Fibroblast of villous mesenchyme (primary cell): Measurements from ENCODE around the gene C12orf54. TPM values are rescaled to one million over a fixed set of nuclear protein-coding genes. Genes with fewer than 3 reads are reported as not detected.
A peak's percentile ranks its signal among the peaks of the same experiment; 100 is the strongest.
"Not testable (repeated sequence)": the region's sequence is repeated elsewhere in the genome, so short reads cannot be mapped to it uniquely, and the experiment has no call there.

ENCODE experiments used
- DNase-seq: peaks from one replicate; pipeline ENCODE4 v3.0.0-alpha.2; 2010; ENCODE audit warnings: low read depth
- H3K4me3 ChIP-seq: 2 replicates; pipeline ENCODE4 v1.5.1; 2011; ENCODE audit warnings: low read depth, mild to moderate bottlenecking, low read length
- CTCF ChIP-seq: IDR thresholded peaks from 2 replicates; pipeline ENCODE4 v1.5.1; 2012; ENCODE audit warnings: low read depth, mild to moderate bottlenecking, low read length; ENCODE audit not compliant: insufficient read depth
- total RNA-seq: library from RNA; depleted of rRNA; stranded (reverse); fragments of >200 nt; gene quantifications from 2 replicates; pipeline ENCODE4 v1.2.3, GENCODE V29; 2012

C12orf54 gene
- total RNA-seq, 1 donor = not detected

GRCh38 chr12:48482930-48483329, 632 bp downstream of the C12orf54 start:
- no peak for DNase-seq
- TF ChIP-seq CTCF = no peak
- no peak overlapping the region for H3K4me3 ChIP-seq

- H3K4me3 ChIP-seq = no peak overlapping the region
- no peak for TF ChIP-seq CTCF
- no peak for DNase-seq
Measured at GRCh38 chr12:48486261-48486660, 4.0 kb downstream of the C12orf54 start.

- H3K4me3 ChIP-seq = no peak overlapping the region
- no peak for TF ChIP-seq CTCF
Measured at GRCh38 chr12:48486679-48487078, 4.4 kb downstream of the C12orf54 start.

GRCh38 chr12:48489012-48489411, 6.7 kb downstream of the C12orf54 start:
- H3K4me3 ChIP-seq = no peak overlapping the region
- DNase-seq = peak; percentile 39
- no peak for TF ChIP-seq CTCF

More at GRCh38 chr12:48486679-48487078, 4.4 kb downstream of the C12orf54 start:
- DNase-seq = no peak

- not testable (repeated sequence) for DNase-seq, H3K4me3 ChIP-seq
Measured at GRCh38 chr12:48489456-48489855, 7.2 kb downstream of the C12orf54 start.

- not testable (repeated sequence) for H3K4me3 ChIP-seq, DNase-seq
Measured at GRCh38 chr12:48500281-48500680, 18.0 kb downstream of the C12orf54 start.

GRCh38 chr12:48506836-48507235, 24.5 kb downstream of the C12orf54 start:
- DNase-seq = not testable (repeated sequence)

GRCh38 chr12:48508987-48509386, 26.7 kb downstream of the C12orf54 start:
- no peak for DNase-seq
- no peak for TF ChIP-seq CTCF
- H3K4me3 ChIP-seq = no peak overlapping the region

More at GRCh38 chr12:48506836-48507235, 24.5 kb downstream of the C12orf54 start:
- not testable (repeated sequence) for H3K4me3 ChIP-seq

GRCh38 chr12:48510111-48510510, 27.8 kb downstream of the C12orf54 start:
- no peak overlapping the region for H3K4me3 ChIP-seq
- DNase-seq = no peak
- TF ChIP-seq CTCF = no peak
